Peyer's patch (tissue), 4 donors: Measurements from ENCODE around the gene EPHB1.

ENCODE experiments used
- POLR2A ChIP-seq, 2 donors: fragments of 450-650 bp; IDR thresholded peaks; one replicate each; pipeline ENCODE4 v1.5.1; 2017; ENCODE audit warnings: antibody characterized with exemption in 2 of 2, mild to moderate bottlenecking in 2 of 2, moderate library complexity in 2 of 2
- TF ChIP-seq, protein P1 (sequence below), 6 experiments: fragments of 450-650 bp in 4 of 6; fragments of 200-600 bp in 2 of 6; sonication (generic) in 1 of 6; IDR thresholded peaks; one replicate each; pipeline ENCODE4 v1.5.1; 2017 to 2019; ENCODE audit warnings: antibody characterized with exemption in 6 of 6, mild to moderate bottlenecking in 3 of 6, moderate library complexity in 1 of 6

DNA sequence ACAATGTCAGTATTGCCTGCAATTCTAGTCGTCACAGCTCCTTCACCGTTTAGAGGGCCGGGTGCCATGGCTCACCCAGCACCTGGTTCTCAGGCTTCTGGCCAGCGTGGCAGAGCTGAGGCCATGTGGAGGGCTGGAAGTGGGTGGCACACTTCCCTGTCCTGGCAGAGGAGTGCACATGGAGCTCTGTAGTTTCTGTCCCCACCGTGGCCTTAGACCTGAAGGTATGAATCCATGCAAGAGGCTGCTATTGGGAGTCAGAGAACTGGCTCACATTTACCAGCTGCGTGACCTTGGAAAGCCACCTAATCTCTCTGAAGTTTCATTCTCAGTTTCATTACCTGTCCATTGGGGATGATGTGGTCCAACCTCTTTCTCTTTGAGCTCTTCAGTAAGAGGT, 22.2 kb downstream of the EPHB1 start:
- TF ChIP-seq, protein P1, sequence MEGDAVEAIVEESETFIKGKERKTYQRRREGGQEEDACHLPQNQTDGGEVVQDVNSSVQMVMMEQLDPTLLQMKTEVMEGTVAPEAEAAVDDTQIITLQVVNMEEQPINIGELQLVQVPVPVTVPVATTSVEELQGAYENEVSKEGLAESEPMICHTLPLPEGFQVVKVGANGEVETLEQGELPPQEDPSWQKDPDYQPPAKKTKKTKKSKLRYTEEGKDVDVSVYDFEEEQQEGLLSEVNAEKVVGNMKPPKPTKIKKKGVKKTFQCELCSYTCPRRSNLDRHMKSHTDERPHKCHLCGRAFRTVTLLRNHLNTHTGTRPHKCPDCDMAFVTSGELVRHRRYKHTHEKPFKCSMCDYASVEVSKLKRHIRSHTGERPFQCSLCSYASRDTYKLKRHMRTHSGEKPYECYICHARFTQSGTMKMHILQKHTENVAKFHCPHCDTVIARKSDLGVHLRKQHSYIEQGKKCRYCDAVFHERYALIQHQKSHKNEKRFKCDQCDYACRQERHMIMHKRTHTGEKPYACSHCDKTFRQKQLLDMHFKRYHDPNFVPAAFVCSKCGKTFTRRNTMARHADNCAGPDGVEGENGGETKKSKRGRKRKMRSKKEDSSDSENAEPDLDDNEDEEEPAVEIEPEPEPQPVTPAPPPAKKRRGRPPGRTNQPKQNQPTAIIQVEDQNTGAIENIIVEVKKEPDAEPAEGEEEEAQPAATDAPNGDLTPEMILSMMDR (IDR thresholded peaks at IDR 0.05), result no peak
- no peak for TF ChIP-seq POLR2A (IDR thresholded peaks at IDR 0.05)
